ENCODE data around the gene DHRS7B. TPM values are rescaled to one million over a fixed set of nuclear protein-coding genes. Genes with fewer than 3 reads are reported as not detected.

DHRS7B gene, protein sequence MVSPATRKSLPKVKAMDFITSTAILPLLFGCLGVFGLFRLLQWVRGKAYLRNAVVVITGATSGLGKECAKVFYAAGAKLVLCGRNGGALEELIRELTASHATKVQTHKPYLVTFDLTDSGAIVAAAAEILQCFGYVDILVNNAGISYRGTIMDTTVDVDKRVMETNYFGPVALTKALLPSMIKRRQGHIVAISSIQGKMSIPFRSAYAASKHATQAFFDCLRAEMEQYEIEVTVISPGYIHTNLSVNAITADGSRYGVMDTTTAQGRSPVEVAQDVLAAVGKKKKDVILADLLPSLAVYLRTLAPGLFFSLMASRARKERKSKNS
- total RNA-seq (2022; extraction: Qiagen RNA extraction): 18.2 to 22.0 TPM (median 19.4 TPM) in 5 replicates

DNA sequence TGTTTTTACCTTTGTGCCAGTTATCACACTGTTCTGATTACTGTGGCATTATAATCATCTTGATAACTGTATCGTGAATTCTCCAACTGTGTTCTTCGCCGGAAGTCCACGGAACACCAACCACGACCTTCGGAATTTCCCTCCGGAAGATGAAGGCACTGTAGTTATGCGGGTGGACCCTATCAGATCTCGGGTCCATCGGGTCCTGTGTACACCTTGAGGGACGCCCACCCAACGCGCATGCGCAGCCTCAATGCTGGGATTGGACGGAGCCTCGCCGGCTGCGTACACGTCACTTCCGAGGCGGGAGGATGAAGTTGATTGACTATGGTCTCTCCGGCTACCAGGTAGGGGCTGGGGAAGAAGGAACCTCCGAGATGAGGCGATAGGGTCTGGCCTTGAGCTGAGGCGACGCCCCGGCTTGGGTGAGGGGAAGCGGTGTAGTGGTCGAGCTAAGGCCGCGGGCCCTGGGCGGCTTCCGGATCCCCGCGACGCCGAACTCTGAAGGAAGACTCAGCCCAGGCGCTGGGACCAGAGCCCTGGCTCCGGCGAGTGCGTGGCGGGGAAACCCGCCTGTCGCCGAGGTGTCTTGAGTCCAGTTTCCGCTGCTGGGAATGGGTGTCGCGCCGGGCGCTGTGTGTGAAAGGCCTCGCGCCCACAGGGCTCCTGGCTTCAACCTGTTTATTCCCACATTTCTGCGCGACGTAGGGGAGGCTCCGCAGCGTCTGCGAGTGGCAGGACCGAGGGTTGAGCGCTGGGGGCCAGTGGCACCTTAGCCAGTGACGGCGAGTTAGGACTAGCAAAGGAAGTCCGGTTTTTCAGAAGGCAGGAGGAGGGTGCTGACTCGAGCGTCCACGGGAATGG, at the start of gene DHRS7B:
Gene DHRS7B, plus strand, starts transcription at position 320 of the 864 bp plus-strand sequence. Its CDS starts 8 bp downstream, at position 328.

GRCh38 chr17:21214015-21214776, 87.4 kb downstream of the DHRS7B start, which contains the start of gene TMEM11:
Gene TMEM11 (minus strand): TSS chr17:21214161. CDS start chr17:21214152, 9 bp downstream.

Other genes with a start within 250 kb of the DHRS7B start
- gene USP22, start 84.0 kb upstream of the DHRS7B start, total RNA-seq (2022; extraction: Qiagen RNA extraction): 114 to 144 TPM (median 125 TPM) in 5 replicates
- 55.7 to 70.8 TPM (median 68.6 TPM) in 5 replicates for gene TMEM11, start 87.2 kb downstream of the DHRS7B start, total RNA-seq (2022; extraction: Qiagen RNA extraction)
- 3.0 to 3.9 TPM (median 3.4 TPM) in 5 replicates for gene NATD1, start 126.4 kb downstream of the DHRS7B start, total RNA-seq (2022; extraction: Qiagen RNA extraction)
- gene MAP2K3, start 157.7 kb downstream of the DHRS7B start, total RNA-seq (2022; extraction: Qiagen RNA extraction): 84.7 to 127 TPM (median 95.1 TPM) in 5 replicates
- gene KCNJ12, start 249.4 kb downstream of the DHRS7B start, total RNA-seq (2022; extraction: Qiagen RNA extraction): 1.5 to 2.0 TPM (median 1.6 TPM) in 5 replicates